ENCODE data around the gene KDM2B.
"Not testable (repeated sequence)": the region's sequence is repeated elsewhere in the genome, so short reads cannot be mapped to it uniquely, and the experiment has no call there.

Gene KDM2B

DNA sequence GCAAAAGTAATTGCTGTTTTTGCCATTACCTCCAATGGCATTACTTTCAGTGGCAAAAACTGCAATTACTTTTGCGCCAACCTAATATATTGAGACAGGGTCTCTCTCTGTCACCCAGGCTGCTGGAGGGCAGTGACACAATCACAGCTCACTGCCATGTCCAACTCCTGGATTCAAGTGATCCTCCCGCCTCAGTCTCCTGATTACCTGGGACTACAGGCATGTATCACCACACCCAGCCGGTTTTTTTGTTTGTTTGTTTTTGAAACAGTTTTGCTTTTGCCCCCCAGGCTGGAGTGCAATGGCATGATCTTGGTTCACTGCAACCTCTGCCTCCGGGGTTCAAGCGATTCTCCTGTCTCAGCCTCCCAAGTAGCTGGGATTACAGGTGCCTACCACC lies 15.7 kb upstream of the KDM2B start:
- Histone ChIP-seq H2BK5ac (ENCODE audit: low read length) (no peak overlapping the region), H3K27me3 (ENCODE audit: insufficient read depth, low read length, poor library complexity) (no peaks in the 10 kb centered on the region), H3K79me1 (ENCODE audit: low read length) (no peaks in the 10 kb centered on the region), H2BK15ac (replicated peaks; ENCODE audit: low read depth) (no peak overlapping the region), H3K4me3 (ENCODE audit: low read length) (no peak overlapping the region), H3K27ac (ENCODE audit: low read depth, low read length) (no peak overlapping the region), H2AK5ac (ENCODE audit: low read length) (no peak overlapping the region), H2BK120ac (ENCODE audit: low read depth, low read length) (no peak overlapping the region), H3K18ac (ENCODE audit: low read length) (no peak overlapping the region), H3K4ac (ENCODE audit: low read depth, low read length) (no peak overlapping the region), H3K4me1 (ENCODE audit: control insufficient read depth, low read depth, low read length) (no peaks in the 10 kb centered on the region), H4K5ac (ENCODE audit: low read length) (no peak overlapping the region), H3K36me3 (ENCODE audit: control insufficient read depth, insufficient read depth, low read length) (no peaks in the 10 kb centered on the region), H3K79me2 (ENCODE audit: control insufficient read depth, insufficient read depth, low read length) (no peaks in the 10 kb centered on the region), H3K23ac (ENCODE audit: low read length) (no peak overlapping the region), H4K8ac (ENCODE audit: low read depth, low read length) (no peak overlapping the region), H3K9ac (ENCODE audit: low read length) (no peak overlapping the region), H3K56ac (ENCODE audit: low read length) (no peak overlapping the region), H3K4me2 (ENCODE audit: low read length) (no peak overlapping the region)
- no CpG with 5 or more reads among the region's 5 CpGs for WGBS (ENCODE audit: extremely low coverage, insufficient coverage, low lambda C conversion rate)
- no peak for DNase-seq

DNA sequence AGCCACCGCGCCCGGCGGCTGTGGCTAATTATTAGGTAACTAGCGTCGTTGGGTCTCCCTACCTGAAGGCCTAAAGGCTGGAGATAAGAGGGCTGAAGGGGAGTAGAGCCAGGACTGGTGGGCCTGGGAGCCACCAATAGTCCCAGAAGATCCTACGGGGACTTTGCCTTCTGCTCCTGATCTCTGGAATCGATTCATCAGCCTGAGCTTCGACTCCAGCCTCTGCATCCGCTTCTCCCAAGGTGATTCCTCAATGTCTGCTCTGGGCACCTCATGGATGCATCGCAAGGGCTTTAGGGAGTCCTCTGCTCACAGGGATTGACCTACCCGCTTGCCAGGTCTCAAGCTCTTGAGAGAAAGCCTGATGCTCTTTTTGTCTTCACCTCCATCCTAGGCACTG lies 14.7 kb upstream of the KDM2B start:
- no peak overlapping the region for H3K9ac ChIP-seq (ENCODE audit: low read length)
- no peak overlapping the region for H2AK5ac ChIP-seq (ENCODE audit: low read length)
- H3K79me2 ChIP-seq (ENCODE audit: control insufficient read depth, insufficient read depth, low read length): no peaks in the 10 kb centered on the region
- H3K4ac ChIP-seq (ENCODE audit: low read depth, low read length): no peak overlapping the region
- WGBS (ENCODE audit: extremely low coverage, insufficient coverage, low lambda C conversion rate): no CpG with 5 or more reads among the region's 12 CpGs
- no peak overlapping the region for H2BK5ac ChIP-seq (ENCODE audit: low read length)
- H4K5ac ChIP-seq (ENCODE audit: low read length): no peak overlapping the region
- H3K27ac ChIP-seq (ENCODE audit: low read depth, low read length): no peak overlapping the region
- no peak overlapping the region for H4K8ac ChIP-seq (ENCODE audit: low read depth, low read length)
- no peak overlapping the region for H3K18ac ChIP-seq (ENCODE audit: low read length)
- H3K36me3 ChIP-seq (ENCODE audit: control insufficient read depth, insufficient read depth, low read length): no peaks in the 10 kb centered on the region
- no peak overlapping the region for H3K4me2 ChIP-seq (ENCODE audit: low read length)
- H3K79me1 ChIP-seq (ENCODE audit: low read length): no peaks in the 10 kb centered on the region
- H3K4me1 ChIP-seq (ENCODE audit: control insufficient read depth, low read depth, low read length): peaks cover 4% of the 10 kb centered on the region
- no peak overlapping the region for H3K4me3 ChIP-seq (ENCODE audit: low read length)
- H2BK120ac ChIP-seq (ENCODE audit: low read depth, low read length): no peak overlapping the region
- H3K27me3 ChIP-seq (ENCODE audit: insufficient read depth, low read length, poor library complexity): no peaks in the 10 kb centered on the region
- H3K56ac ChIP-seq (ENCODE audit: low read length): no peak overlapping the region
- no peak overlapping the region for H3K23ac ChIP-seq (ENCODE audit: low read length)
- no peak for DNase-seq
- H2BK15ac ChIP-seq (replicated peaks; ENCODE audit: low read depth): no peak overlapping the region

DNA sequence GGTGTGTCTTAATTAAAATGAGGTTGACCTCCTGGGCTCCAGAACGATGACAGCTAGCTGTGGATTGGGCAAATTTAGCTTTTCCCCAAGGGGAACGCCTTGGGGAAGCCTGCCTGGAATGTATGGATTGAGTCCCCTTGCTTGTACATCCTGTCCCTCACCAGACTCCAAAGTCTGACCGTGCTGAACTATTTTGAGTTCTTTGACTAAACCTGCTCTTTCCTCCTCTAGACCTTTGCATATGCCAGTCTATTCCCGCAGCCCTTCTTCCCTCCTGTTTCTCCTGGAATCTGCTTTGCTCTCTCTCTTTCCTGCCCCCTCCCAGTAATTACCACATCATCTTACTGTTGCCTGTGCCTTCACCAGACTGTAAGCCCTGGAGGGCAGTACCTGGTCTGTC lies 11.5 kb upstream of the KDM2B start:
- Histone ChIP-seq H3K27ac (ENCODE audit: low read depth, low read length) (no peak overlapping the region), H3K79me2 (ENCODE audit: control insufficient read depth, insufficient read depth, low read length) (no peaks in the 10 kb centered on the region), H2AK5ac (ENCODE audit: low read length) (no peak overlapping the region), H4K5ac (ENCODE audit: low read length) (no peak overlapping the region), H3K23ac (ENCODE audit: low read length) (no peak overlapping the region), H4K8ac (ENCODE audit: low read depth, low read length) (no peak overlapping the region), H2BK15ac (replicated peaks; ENCODE audit: low read depth) (no peak overlapping the region), H3K36me3 (ENCODE audit: control insufficient read depth, insufficient read depth, low read length) (no peaks in the 10 kb centered on the region), H2BK5ac (ENCODE audit: low read length) (no peak overlapping the region), H3K79me1 (ENCODE audit: low read length) (no peaks in the 10 kb centered on the region), H3K56ac (ENCODE audit: low read length) (no peak overlapping the region), H2BK120ac (ENCODE audit: low read depth, low read length) (no peak overlapping the region), H3K4me2 (ENCODE audit: low read length) (no peak overlapping the region), H3K18ac (ENCODE audit: low read length) (no peak overlapping the region), H3K27me3 (ENCODE audit: insufficient read depth, low read length, poor library complexity) (no peaks in the 10 kb centered on the region), H3K4me3 (ENCODE audit: low read length) (no peak overlapping the region), H3K4me1 (ENCODE audit: control insufficient read depth, low read depth, low read length) (peaks cover 7% of the 10 kb centered on the region), H3K4ac (ENCODE audit: low read depth, low read length) (no peak overlapping the region), H3K9ac (ENCODE audit: low read length) (no peak overlapping the region)
- peak; percentile 44 for DNase-seq
- WGBS (ENCODE audit: extremely low coverage, insufficient coverage, low lambda C conversion rate): no CpG with 5 or more reads among the region's 4 CpGs

DNA sequence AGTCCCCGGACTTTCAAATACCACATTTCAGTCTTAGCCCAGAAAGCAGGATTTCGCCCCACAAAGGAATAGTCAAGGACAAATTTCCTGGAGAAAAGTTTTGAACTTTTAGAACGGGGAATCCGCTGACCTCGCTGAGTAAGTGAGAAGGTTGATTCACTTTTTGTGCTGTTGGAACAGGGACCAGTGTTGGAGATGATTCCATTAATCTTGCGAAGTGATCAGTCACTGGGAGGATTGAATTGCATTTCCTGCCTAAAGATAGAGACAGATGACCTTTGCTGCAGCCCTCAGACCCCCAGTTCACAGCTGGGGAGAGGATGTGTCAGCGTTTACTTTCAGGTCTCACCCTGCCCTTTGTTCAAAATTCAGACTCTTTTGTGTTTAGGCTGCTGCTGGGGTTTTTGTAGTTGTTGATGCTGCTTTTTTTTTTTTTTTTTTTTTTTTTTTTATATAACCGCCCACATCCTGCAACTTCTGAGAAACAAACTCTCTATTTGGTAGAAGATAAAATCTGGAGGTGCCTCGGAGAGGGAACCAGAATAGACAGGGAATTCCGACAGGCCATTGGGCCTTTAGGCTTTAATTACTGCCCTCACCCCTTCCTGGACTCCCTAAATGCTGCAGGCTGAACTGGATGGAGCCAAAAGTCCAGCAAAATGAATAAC lies 9.8 kb upstream of the KDM2B start:
- peak overlapping the region; percentile 58 for H3K9ac ChIP-seq (ENCODE audit: low read length)
- peak overlapping the region; percentile 74 for H3K27ac ChIP-seq (ENCODE audit: low read depth, low read length)
- no CpG with 5 or more reads among the region's 10 CpGs for whole genome bisulfite sequencing (ENCODE audit: extremely low coverage, insufficient coverage, low lambda C conversion rate)
- H4K5ac ChIP-seq (ENCODE audit: low read length): no peak overlapping the region
- no peaks in the 10 kb centered on the region for H3K36me3 ChIP-seq (ENCODE audit: control insufficient read depth, insufficient read depth, low read length)
- H3K79me2 ChIP-seq (ENCODE audit: control insufficient read depth, insufficient read depth, low read length): no peaks in the 10 kb centered on the region
- peak overlapping the region; percentile 7 for H3K4me2 ChIP-seq (ENCODE audit: low read length)
- H4K8ac ChIP-seq (ENCODE audit: low read depth, low read length): no peak overlapping the region
- peak overlapping the region; percentile 85 for H3K4ac ChIP-seq (ENCODE audit: low read depth, low read length)
- no peak overlapping the region for H3K23ac ChIP-seq (ENCODE audit: low read length)
- peak overlapping the region; percentile 78 for H3K56ac ChIP-seq (ENCODE audit: low read length)
- H3K18ac ChIP-seq (ENCODE audit: low read length): peak overlapping the region; percentile 89
- H2BK120ac ChIP-seq (ENCODE audit: low read depth, low read length): no peak overlapping the region
- H3K4me3 ChIP-seq (ENCODE audit: low read length): no peak overlapping the region
- H2BK15ac ChIP-seq (replicated peaks; ENCODE audit: low read depth): peak overlapping the region; percentile 86
- H2BK5ac ChIP-seq (ENCODE audit: low read length): peak overlapping the region; percentile 70
- peak; percentile 70 for DNase-seq
- peaks cover 7% of the 10 kb centered on the region for H3K4me1 ChIP-seq (ENCODE audit: control insufficient read depth, low read depth, low read length)
- no peaks in the 10 kb centered on the region for H3K79me1 ChIP-seq (ENCODE audit: low read length)
- peak overlapping the region; percentile 76 for H2AK5ac ChIP-seq (ENCODE audit: low read length)
- no peaks in the 10 kb centered on the region for H3K27me3 ChIP-seq (ENCODE audit: insufficient read depth, low read length, poor library complexity)

DNA sequence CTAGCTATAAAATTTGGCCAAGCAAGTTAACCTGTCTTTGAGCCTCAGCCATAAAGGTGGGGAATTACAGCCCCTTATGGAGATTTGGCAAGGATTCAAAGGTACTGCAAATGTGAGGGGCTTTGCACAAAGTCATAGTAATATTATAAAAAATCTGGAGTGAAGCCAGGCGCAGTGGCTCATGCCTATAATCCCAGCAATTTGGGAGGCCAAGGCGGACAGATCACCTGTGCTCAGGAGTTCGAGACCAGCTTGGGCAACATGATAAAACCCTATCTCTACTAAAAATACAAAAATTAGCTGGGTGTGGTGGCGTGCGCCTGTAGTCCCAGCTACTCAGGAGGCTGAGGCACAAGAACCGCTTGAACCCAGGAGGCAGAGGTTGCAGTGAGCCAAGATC lies 4.1 kb upstream of the KDM2B start:
- H2BK5ac ChIP-seq (ENCODE audit: low read length); H3K23ac ChIP-seq (ENCODE audit: low read length); H3K27ac ChIP-seq (ENCODE audit: low read depth, low read length); H4K5ac ChIP-seq (ENCODE audit: low read length); H4K8ac ChIP-seq (ENCODE audit: low read depth, low read length); H3K36me3 ChIP-seq (ENCODE audit: control insufficient read depth, insufficient read depth, low read length); H3K18ac ChIP-seq (ENCODE audit: low read length); DNase-seq; H3K79me1 ChIP-seq (ENCODE audit: low read length); H3K4me2 ChIP-seq (ENCODE audit: low read length); H2AK5ac ChIP-seq (ENCODE audit: low read length); H3K4me1 ChIP-seq (ENCODE audit: control insufficient read depth, low read depth, low read length); H3K9ac ChIP-seq (ENCODE audit: low read length); H3K4me3 ChIP-seq (ENCODE audit: low read length); H3K56ac ChIP-seq (ENCODE audit: low read length); H3K27me3 ChIP-seq (ENCODE audit: insufficient read depth, low read length, poor library complexity); H2BK120ac ChIP-seq (ENCODE audit: low read depth, low read length); H2BK15ac ChIP-seq (replicated peaks; ENCODE audit: low read depth); H3K4ac ChIP-seq (ENCODE audit: low read depth, low read length): not testable (repeated sequence)
- peaks cover 13% of the 10 kb centered on the region for H3K79me2 ChIP-seq (ENCODE audit: control insufficient read depth, insufficient read depth, low read length)
- no CpG with 5 or more reads among the region's 6 CpGs for WGBS (ENCODE audit: extremely low coverage, insufficient coverage, low lambda C conversion rate)

DNA sequence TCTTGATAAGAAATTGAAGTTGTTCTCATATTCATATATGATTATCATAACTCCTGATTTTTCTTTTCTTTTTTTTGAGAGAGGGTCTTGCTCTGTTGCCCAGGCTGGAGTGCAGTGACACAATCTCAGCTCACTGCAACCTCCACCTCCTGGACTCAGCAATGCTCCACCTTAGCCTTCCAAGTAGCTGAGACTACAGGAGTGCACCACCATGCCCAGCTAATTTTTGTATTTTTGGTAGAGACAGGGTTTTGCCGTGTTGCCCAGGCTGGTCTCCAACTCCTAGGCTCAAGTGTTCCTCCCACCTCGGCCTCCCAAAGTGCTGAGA lies 2.5 kb upstream of the KDM2B start:
- not testable (repeated sequence) for DNase-seq; H2BK5ac ChIP-seq (ENCODE audit: low read length); H3K4me3 ChIP-seq (ENCODE audit: low read length); H3K9ac ChIP-seq (ENCODE audit: low read length); H4K5ac ChIP-seq (ENCODE audit: low read length); H2AK5ac ChIP-seq (ENCODE audit: low read length); H4K8ac ChIP-seq (ENCODE audit: low read depth, low read length); H3K4me2 ChIP-seq (ENCODE audit: low read length); H3K79me1 ChIP-seq (ENCODE audit: low read length); H3K27me3 ChIP-seq (ENCODE audit: insufficient read depth, low read length, poor library complexity); H3K36me3 ChIP-seq (ENCODE audit: control insufficient read depth, insufficient read depth, low read length); H3K23ac ChIP-seq (ENCODE audit: low read length); H3K4me1 ChIP-seq (ENCODE audit: control insufficient read depth, low read depth, low read length)
- Histone ChIP-seq H3K18ac (ENCODE audit: low read length) (peak overlapping the region; percentile 97), H3K4ac (ENCODE audit: low read depth, low read length) (peak overlapping the region; percentile 96), H3K56ac (ENCODE audit: low read length) (peak overlapping the region; percentile 83), H2BK120ac (ENCODE audit: low read depth, low read length) (peak overlapping the region; percentile 49), H3K79me2 (ENCODE audit: control insufficient read depth, insufficient read depth, low read length) (peaks cover 18% of the 10 kb centered on the region), H2BK15ac (replicated peaks; ENCODE audit: low read depth) (peak overlapping the region; percentile 41), H3K27ac (ENCODE audit: low read depth, low read length) (peak overlapping the region; percentile 49)
- no CpG with 5 or more reads among the region's 2 CpGs for WGBS (ENCODE audit: extremely low coverage, insufficient coverage, low lambda C conversion rate)
